ENCODE results near the gene WDR7. TPM values are rescaled to one million over a fixed set of nuclear protein-coding genes. Genes with fewer than 3 reads are reported as not detected.

WDR7 gene
- total and polyA plus RNA-seq, 7 donors = 3.7 to 45.3 (median 28.5) TPM

- Histone ChIP-seq H3K27me3 (no peaks in the 10 kb centered on the region), H3K9me3 (no peaks in the 10 kb centered on the region), H3K4me3 (no peak overlapping the region), H3K27ac (no peak overlapping the region), H3K4me1 (peaks cover 0 to 2% (median 0%) of the 10 kb centered on the region in 4 donors), H3K36me3 (no peaks in the 10 kb centered on the region)
- intact Hi-C loops (cut with DNase I) = no loop called here
- WGBS, 2 donors = 93% methylated on average over 4 of the region's 4 CpGs
- no peak for TF ChIP-seq POLR2A (IDR thresholded peaks at IDR 0.05)
- TF ChIP-seq POLR2AphosphoS5 (IDR thresholded peaks at IDR 0.05) = no peak
- TF ChIP-seq, protein P1, sequence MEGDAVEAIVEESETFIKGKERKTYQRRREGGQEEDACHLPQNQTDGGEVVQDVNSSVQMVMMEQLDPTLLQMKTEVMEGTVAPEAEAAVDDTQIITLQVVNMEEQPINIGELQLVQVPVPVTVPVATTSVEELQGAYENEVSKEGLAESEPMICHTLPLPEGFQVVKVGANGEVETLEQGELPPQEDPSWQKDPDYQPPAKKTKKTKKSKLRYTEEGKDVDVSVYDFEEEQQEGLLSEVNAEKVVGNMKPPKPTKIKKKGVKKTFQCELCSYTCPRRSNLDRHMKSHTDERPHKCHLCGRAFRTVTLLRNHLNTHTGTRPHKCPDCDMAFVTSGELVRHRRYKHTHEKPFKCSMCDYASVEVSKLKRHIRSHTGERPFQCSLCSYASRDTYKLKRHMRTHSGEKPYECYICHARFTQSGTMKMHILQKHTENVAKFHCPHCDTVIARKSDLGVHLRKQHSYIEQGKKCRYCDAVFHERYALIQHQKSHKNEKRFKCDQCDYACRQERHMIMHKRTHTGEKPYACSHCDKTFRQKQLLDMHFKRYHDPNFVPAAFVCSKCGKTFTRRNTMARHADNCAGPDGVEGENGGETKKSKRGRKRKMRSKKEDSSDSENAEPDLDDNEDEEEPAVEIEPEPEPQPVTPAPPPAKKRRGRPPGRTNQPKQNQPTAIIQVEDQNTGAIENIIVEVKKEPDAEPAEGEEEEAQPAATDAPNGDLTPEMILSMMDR (IDR thresholded peaks at IDR 0.05) = no peak
- no peak for TF ChIP-seq EP300 (IDR thresholded peaks at IDR 0.05)
- DNase-seq = no peak
Measured at GRCh38 chr18:56659111-56659510, 8.0 kb downstream of the WDR7 start.

DNA sequence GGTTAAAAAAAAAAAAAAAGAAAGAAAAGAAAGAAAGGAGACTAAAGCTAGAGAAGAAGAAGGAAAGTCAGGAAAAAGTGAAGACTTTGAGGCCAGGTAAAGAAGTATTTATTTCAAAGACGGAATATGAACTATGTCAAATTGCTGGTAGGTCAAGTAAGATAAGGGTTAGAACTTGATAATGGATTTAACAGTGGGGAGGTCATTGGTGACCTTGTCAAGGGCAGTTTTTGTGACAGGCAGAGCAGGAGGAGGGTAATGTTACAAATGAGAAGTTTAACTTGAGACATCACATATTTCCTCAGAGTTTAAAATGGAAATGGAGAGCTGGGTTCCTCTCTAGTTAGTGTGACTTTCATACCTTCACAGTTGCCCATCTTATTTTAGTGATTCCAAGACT lies 9.5 kb downstream of the WDR7 start:
- H3K9me3 ChIP-seq = no peaks in the 10 kb centered on the region
- intact Hi-C loops (cut with DNase I) = no loop called here
- 90 to 99% methylated on average over 1 of the region's 1 CpG for WGBS, 2 donors
- no peak overlapping the region for H3K27ac ChIP-seq
- no peak overlapping the region for H3K4me3 ChIP-seq
- no peaks in the 10 kb centered on the region for H3K27me3 ChIP-seq
- no peak for DNase-seq
- H3K36me3 ChIP-seq = no peaks in the 10 kb centered on the region
- TF ChIP-seq POLR2AphosphoS5 (IDR thresholded peaks at IDR 0.05) (no peak), EP300 (IDR thresholded peaks at IDR 0.05) (no peak), POLR2A (IDR thresholded peaks at IDR 0.05) (no peak)
- TF ChIP-seq, protein P1 (IDR thresholded peaks at IDR 0.05) = no peak
- H3K4me1 ChIP-seq = peaks cover 0 to 2% (median 0%) of the 10 kb centered on the region in 4 donors

- Histone ChIP-seq H3K9me3 (no peaks in the 10 kb centered on the region), H3K4me1 (peaks cover 0 to 2% (median 0%) of the 10 kb centered on the region in 4 donors), H3K36me3 (no peaks in the 10 kb centered on the region), H3K27me3 (no peaks in the 10 kb centered on the region), H3K4me3 (no peak overlapping the region), H3K27ac (no peak overlapping the region)
- DNase-seq = no peak
- TF ChIP-seq POLR2A (IDR thresholded peaks at IDR 0.05) (no peak), POLR2AphosphoS5 (IDR thresholded peaks at IDR 0.05) (no peak)
- 11 to 25% methylated on average over 2 of the region's 2 CpGs for WGBS, 2 donors
- intact Hi-C loops (cut with DNase I) = no loop called here
Measured at GRCh38 chr18:56661360-56662062, 10.4 kb downstream of the WDR7 start.

DNA sequence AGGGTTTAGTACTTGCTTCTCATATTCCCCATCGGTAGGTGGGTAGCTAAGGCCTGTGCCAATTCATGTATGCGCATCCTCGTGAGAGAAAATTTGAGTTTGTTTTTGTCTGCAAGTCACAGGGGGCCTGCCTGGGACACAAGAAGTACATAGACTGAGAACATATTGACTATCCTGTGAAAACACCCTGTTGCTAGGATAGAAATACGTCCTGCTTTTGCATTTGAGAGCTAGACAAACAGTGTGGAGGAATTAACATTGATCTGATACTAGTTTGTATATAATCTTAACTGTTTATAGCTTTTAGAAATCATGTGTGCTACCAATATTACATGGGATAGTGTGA lies 10.9 kb downstream of the WDR7 start:
- no peak overlapping the region for H3K27ac ChIP-seq
- no peak for DNase-seq
- H3K27me3 ChIP-seq = no peaks in the 10 kb centered on the region
- no peak for TF ChIP-seq EP300 (IDR thresholded peaks at IDR 0.05)
- TF ChIP-seq, protein P1 (IDR thresholded peaks at IDR 0.05) = no peak
- TF ChIP-seq POLR2A (IDR thresholded peaks at IDR 0.05) = no peak
- TF ChIP-seq POLR2AphosphoS5 (IDR thresholded peaks at IDR 0.05) = no peak
- intact Hi-C loops (cut with DNase I) = no loop called here
- no peaks in the 10 kb centered on the region for H3K9me3 ChIP-seq
- no peak overlapping the region for H3K4me3 ChIP-seq
- WGBS, 2 donors = 11 to 34% methylated on average over 4 of the region's 4 CpGs
- H3K36me3 ChIP-seq = no peaks in the 10 kb centered on the region
- H3K4me1 ChIP-seq = peaks cover 0 to 2% (median 0%) of the 10 kb centered on the region in 4 donors

DNA sequence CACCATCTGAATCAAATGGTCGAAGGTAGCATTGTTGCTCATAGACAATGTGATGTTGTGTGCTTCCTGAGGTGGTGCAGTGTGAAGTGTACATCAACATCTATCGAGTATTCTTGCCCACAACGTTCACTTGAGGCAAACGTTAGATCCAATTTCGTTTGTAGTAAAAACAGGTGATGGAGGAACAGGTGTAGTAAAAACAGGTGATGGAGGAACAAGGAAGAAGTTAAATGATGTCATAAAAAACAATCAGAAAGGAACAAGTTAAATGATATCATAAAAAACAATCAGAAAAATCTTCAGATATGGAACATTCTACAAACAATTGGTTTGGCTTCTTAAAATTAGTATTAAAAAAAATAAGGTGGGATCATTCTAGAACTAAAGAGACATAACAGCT lies 11.3 kb downstream of the WDR7 start:
- no peak for DNase-seq
- Histone ChIP-seq H3K9me3 (no peaks in the 10 kb centered on the region), H3K27me3 (no peaks in the 10 kb centered on the region), H3K27ac (no peak overlapping the region), H3K4me3 (no peak overlapping the region), H3K36me3 (no peaks in the 10 kb centered on the region), H3K4me1 (peaks cover 0 to 2% (median 0%) of the 10 kb centered on the region in 4 donors)
- 17 to 77% methylated on average over 5 of the region's 5 CpGs for WGBS, 2 donors
- intact Hi-C loops (cut with DNase I) = no loop called here
- TF ChIP-seq, protein P1 (IDR thresholded peaks at IDR 0.05) = no peak
- TF ChIP-seq EP300 (IDR thresholded peaks at IDR 0.05) (no peak), POLR2A (IDR thresholded peaks at IDR 0.05) (no peak), POLR2AphosphoS5 (IDR thresholded peaks at IDR 0.05) (no peak)
